Stimulated activated CD4-positive, alpha-beta T cell treated with anti-CD3 and anti-CD28 coated beads, Interleukin-15, amount 100 ng/mL, for 48 hours (primary cell): ENCODE results near the gene RBMX.
"Not testable (repeated sequence)": the region's sequence is repeated elsewhere in the genome, so short reads cannot be mapped to it uniquely, and the experiment has no call there.

ENCODE experiments used
- DNase-seq, 2 donors: peaks; one replicate each; pipeline ENCODE4 v3.0.0-alpha.2; 2020; ENCODE audit warnings: low read depth in 2 of 2

The RBMX gene

GRCh38 chrX:136878423-136878822 lies 2.1 kb downstream of the RBMX start:
- no peak for DNase-seq

- DNase-seq, result not testable (repeated sequence)
These were observed 6.4 kb downstream of the RBMX start for GRCh38 chrX:136874114-136874513.

- not testable (repeated sequence) for DNase-seq
These were observed 7.3 kb downstream of the RBMX start for GRCh38 chrX:136873210-136873609.

GRCh38 chrX:136872091-136872700 lies 8.3 kb downstream of the RBMX start:
- DNase-seq, result no peak

GRCh38 chrX:136870064-136870463 lies 10.5 kb downstream of the RBMX start:
- DNase-seq, result no peak

GRCh38 chrX:136868283-136869055 lies 12.1 kb downstream of the RBMX start:
- DNase-seq, result no peak

- DNase-seq, result no peak
These were observed 13.0 kb downstream of the RBMX start for GRCh38 chrX:136867518-136867917.

GRCh38 chrX:136867096-136867491 lies 13.4 kb downstream of the RBMX start:
- DNase-seq, result no peak

- no peak for DNase-seq
These were observed 14.0 kb downstream of the RBMX start for GRCh38 chrX:136866337-136867095.

- DNase-seq, result no peak
These were observed 15.0 kb downstream of the RBMX start for GRCh38 chrX:136865270-136866158.

- DNase-seq, result no peak
These were observed 16.7 kb downstream of the RBMX start for GRCh38 chrX:136863826-136864225.

- DNase-seq, result no peak
These were observed 18.0 kb downstream of the RBMX start for GRCh38 chrX:136862546-136862945.

GRCh38 chrX:136861877-136862276 lies 18.6 kb downstream of the RBMX start:
- DNase-seq, result no peak

- DNase-seq, result no peak
These were observed 22.3 kb downstream of the RBMX start for GRCh38 chrX:136858007-136858756.

- no peak for DNase-seq
These were observed 24.0 kb downstream of the RBMX start for GRCh38 chrX:136856551-136856950.

GRCh38 chrX:136856050-136856449 lies 24.5 kb downstream of the RBMX start:
- DNase-seq, result no peak

- DNase-seq, result no peak
These were observed 29.0 kb downstream of the RBMX start for GRCh38 chrX:136851526-136851925.

GRCh38 chrX:136850441-136851175 lies 29.9 kb downstream of the RBMX start:
- DNase-seq, result no peak

GRCh38 chrX:136849395-136849794 lies 31.1 kb downstream of the RBMX start:
- DNase-seq, result no peak

GRCh38 chrX:136847874-136848273 lies 32.7 kb downstream of the RBMX start:
- DNase-seq, result no peak
